NCI-H446 (cell line): ENCODE measurements around the gene USP6NL.
"Not testable (repeated sequence)": the region's sequence is repeated elsewhere in the genome, so short reads cannot be mapped to it uniquely, and the experiment has no call there.

Experiments
- DNase-seq, 2 experiments: peaks; one replicate each; lab custom pipeline; 2025; lab: John Stamatoyannopoulos, UW

The USP6NL gene

DNA sequence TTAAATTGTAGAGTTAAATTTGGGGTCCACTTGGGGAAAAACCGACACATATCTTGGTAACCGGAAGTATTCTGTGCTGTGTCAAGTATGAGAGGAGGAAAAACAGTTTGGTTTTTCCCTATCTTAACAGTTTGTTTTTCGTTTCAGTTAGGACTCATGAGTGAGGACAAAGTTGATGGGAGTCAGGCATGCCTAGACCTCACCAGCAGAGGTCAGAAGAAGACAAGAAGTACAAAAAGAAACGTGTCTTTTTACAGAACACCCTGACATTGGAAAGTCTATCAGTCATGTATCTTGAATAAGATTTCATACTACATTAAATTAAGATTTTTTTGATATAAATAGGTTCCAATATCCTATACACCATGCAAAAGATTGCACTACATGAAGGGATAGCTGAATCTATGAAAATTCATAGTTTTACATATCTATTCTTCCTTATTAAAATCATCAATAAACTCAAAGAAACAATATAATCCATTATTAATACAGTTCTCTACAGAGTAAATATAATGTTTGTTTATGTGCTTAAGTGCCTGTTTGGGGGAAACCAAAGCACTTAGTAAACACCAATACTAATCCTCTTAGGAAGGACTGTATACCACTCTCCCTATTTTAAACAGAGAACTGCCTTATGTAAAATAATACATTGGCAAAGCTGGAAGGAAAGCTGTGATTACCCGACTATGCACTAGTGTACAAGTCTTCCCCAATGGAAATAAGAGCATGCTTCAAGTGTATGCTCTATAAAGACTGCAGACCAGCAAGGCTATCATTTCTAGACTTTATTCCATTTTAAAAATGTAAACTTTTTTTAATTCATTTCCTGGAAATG, 95.6 kb downstream of the USP6NL start:
- peak; percentile 35 to 57 for DNase-seq

DNA sequence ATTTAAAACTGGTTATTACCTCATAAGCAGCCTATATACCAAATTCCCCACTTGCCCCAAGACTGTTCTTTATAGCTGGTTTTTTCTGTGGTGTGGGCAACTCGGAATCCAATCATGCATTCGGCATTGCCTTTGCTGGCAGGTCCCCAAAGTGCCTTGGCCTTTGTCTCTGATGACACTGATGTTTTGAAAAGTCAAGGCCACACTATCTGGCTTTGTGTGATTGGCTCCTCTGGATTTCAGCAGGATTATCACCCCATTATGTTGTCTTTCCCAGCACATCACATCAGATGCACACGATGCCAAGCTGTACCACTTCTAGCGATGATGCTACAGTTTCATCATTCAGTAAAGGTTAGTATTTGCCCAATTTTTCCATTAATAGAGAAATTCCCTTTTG, 97.7 kb downstream of the USP6NL start:
- no peak for DNase-seq

DNA sequence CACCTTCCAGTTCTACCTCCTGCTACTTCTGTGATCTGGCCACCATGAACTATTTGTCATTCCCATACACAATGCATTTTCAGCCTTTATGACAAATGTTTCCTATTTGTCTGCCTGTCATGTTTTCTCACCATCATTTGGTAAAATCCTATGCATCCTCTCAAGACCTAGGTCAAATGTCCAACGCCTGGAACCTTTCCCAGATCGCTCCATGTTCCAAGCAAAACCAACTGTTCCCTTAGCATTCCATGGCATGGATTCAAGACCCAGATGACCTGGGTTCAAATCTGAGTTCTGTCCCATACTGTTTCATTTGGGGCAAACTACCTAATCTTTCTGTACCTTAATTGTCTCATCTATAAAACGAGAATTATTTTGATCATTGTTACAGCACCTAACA, 98.9 kb downstream of the USP6NL start:
- DNase-seq, result peak in 1 of 2 experiments; percentile 4

DNA sequence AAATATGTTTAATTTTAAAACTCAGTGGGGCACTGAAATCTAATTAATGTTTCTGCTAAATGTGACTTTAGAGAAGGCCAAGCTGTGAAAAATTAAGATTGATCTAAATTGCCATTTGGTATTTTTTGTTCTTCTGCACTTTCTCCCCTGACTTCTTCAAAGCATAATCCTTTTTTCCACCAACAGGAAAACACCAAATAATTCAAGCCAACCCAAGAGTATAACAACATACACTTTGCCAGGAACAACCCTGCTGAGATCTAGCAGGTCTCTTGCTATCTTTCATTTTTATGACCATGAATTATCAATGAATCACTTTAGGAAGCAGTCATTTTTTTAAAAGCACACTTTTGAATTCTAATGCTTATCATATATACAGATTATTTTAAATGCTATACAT, 100.1 kb downstream of the USP6NL start:
- peak in 1 of 2 experiments; percentile 36 for DNase-seq

DNA sequence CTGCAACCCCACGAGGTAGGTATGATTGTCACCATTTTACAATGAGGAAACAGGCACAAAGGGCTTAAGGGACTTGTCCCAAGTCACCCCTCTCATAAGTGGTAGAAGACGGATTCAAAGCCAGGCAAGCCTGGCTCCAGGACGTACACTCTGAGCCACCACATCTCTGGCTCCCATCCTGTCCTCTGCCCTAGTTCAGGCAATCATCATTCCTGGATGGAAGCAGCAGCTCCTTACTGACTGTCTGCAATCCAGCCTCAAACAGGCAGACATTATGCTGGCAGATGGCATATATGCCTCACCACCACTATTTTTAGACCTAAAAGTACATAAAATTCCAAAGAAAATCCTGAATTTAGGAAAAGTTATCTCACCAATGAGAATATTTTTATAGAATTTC, 100.7 kb downstream of the USP6NL start:
- peak; percentile 32 to 65 for DNase-seq

DNA sequence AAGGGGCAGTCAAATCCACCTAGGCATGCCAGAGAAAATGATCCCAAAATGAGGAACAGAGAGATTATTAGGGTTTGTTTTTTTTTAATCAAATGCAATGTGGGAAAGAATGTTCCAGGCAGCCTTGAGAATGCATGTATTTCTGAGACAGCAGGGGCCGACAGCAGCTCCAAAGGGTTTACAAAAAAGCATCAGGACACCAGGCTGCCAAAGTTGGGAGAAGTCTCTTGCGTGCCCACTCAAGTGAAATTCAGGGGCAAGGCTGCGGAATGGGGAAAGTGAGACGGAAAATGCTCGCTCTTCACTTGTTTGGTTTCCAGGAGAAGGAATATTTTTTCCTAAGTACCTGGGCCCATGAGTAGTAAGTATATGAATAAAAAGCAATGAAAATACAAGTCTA, 101.2 kb downstream of the USP6NL start:
- peak; percentile 30 to 48 for DNase-seq

DNA sequence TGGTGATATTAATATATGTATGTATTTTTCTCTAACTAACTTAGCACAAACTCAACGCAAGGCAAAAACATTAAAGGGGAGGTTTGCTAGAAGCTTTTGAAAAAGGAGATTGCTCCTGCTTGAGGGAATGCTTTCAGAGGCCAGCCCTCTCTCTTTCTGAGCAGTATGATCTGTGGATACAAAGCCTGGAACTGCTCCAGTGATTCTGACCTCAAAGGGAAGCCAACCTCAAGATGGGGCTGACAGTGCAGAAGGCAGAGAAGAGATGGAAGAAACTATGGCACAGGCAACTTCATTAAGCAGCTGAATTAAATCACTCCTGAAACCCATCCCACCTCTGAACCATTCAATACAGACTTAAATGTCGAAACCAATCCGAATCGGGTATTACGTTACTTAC, 102.4 kb downstream of the USP6NL start:
- no peak for DNase-seq

DNA sequence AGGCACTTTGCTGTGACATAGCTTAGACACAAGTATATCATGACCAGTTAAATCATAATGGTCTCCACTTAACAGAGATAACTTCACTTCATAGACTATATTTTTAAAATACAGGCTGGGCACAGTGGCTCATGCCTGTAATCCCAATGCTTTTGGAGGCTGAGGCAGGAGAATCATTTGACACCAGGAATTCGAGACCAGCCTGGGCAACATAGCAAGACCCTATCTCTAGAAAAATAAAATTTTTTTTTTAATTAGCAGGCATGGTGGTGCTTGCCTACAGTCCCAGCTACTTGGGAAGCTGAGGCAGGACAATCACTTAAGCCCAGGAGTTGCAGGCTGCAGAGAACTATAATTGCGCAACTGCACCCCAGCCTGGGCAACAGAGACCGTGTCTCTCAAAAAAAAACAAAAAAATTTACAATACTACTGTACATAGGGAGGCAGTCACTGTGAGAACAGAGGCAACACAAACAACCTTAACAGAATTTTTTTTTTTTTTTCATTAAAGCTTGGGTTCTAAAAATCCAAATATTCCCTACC, 105.1 kb downstream of the USP6NL start:
- DNase-seq, result no peak

DNA sequence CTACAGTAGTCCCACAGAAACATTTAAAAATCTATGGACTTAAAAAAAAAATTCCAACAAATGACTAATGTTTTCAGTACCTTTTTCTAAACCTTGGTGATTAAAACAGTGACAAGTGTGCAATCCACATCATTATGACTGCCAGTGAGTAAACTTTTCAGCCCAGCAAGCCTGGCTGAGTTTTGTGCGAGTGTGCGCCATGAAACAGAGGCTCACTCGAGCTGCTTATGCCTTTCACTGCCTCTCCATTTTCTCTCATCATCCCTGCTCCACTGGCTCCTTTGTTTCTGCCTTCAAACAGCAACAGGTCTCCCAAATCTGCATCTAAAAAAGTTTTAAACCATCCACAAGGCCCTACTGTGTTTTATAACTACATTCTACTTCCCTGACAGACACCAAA, 105.8 kb downstream of the USP6NL start:
- DNase-seq, result no peak

DNA sequence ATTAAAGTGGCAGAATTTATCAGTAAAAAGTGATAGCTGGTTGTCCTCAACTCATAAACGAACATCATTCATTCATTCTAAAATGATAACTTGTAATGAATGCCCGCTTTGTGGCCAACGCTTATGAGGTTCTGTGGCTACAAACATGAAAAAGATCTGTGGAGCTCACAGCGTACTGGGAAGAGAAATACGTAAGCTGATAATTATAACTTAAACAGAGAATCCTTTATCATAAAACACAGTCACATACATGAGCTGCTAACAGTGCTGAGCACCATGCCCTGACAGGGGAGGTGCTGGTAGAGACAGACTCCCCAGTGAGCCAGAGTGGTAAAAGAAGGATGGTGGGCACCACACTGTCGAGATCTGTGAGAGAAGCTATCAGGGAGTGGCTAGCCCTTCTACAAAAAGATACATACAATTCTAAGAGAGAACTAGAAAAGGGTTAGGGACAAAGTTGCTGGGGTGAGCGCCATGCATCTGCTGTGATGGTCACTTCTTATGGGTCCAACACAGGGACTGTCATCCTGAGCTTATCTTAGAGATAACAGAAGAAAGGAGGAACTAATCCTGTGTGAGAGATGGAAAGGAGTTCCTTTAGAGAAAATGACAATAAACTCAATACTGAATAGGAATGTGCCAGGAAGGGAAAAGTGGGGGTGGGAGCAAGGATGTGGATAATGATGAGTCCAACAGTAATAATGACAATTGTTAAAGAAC, 106.7 kb downstream of the USP6NL start:
- DNase-seq, result no peak

DNA sequence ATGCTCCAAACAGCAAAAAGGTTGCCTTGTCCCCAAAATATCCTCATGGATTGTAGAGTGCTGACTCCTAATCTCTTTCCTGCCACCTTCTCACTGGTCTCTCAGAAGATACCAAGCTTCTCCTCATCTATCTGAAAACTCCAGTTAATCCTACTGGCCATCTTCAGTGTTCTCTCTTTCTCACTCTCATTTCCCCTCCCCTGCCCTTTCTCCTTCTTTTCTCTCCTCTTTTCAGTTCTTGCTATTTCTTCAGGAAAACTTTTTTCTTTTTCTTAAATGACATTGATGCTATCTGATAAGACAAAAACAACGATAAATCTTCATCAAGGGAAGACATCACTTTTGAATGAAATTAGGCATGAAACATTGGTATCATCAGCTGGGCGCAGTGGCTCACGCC, 109.8 kb downstream of the USP6NL start:
- DNase-seq, result no peak

DNA sequence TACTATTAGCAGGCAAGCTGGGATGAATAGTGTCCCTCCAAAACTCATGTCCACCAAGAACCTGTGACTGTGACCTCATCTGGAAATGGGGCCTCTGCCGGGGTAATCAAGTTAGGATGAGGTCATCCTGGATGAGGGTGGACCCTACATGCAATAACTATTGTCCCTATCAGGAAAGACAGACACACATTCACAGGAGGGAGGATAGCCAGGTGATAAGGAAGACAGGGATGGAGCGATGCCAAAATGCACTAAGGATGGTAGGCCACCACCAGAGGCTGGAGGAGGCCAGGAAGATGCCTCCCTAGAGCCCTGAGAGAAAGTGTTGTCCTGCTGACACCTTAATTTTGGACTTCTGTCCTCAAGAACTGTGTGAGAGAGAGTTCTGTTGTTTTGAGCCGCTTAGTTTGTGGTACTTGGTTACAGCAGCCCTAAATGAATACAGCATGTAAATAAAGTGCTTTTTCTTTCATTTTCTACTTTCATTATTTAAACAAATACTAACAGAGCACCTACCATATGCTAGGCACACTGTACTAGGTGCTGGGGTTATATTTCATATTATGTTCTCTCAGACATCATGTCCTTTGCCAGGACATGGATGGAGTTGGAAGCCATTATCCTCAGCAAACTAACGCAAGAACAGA, 111.9 kb downstream of the USP6NL start:
- DNase-seq, result no peak

DNA sequence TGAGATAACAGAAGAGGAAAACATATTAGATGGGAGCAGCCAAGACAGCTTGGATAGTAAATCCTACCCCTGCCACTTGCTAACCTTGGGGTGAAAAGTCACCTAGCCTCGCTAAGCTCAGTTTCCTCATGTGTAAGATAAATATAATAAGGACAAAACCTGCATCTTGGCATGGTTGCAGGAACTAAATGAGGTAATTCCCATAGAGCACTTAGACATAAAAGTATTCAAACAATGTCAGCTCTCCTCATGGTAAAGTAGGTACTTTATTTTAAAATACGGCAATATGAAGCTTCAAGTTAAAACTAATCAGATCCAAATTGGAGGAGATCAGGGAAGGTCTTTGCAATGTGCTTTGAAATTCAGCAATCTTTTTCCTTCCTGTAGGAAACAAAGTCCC, 113.1 kb downstream of the USP6NL start:
- DNase-seq, result no peak

DNA sequence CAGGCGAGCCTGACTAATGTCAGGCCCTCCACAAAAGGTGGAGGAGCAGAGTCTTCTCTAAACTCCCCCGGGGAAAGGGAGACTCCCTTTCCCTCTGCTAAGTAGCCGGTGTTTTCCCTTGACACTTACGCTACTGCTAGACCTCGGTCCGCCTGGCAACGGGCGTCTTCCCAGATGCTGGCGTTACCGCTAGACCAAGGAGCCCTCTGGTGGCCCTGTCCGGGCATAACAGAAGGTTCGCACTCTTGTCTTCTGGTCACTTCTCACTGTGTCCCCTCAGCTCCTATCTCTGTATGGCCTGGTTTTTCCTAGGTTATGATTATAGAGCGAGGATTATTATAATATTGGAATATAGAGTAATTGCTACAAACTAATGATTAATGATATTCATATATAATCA, 116.5 kb downstream of the USP6NL start:
- not testable (repeated sequence) for DNase-seq

DNA sequence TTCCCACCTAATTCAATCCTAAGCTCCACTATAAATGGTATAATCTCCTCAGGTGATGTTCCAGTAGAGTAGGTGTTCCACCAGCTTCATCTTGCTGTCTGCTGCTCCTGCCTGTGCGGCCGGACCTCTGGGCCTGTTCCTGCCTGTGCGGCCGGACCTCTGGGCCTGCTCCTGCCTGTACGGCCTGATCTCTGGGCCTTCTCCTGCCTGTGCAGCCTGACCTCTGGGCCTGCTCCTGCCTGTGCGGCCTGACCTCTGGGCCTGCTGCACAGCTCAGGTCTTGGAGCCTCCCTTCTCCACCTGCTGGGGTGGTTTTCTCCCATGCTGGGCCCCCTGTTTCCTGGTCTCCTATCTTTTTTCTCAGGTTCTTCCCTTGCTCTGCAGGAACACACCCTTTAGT, 117.8 kb downstream of the USP6NL start:
- no peak for DNase-seq

DNA sequence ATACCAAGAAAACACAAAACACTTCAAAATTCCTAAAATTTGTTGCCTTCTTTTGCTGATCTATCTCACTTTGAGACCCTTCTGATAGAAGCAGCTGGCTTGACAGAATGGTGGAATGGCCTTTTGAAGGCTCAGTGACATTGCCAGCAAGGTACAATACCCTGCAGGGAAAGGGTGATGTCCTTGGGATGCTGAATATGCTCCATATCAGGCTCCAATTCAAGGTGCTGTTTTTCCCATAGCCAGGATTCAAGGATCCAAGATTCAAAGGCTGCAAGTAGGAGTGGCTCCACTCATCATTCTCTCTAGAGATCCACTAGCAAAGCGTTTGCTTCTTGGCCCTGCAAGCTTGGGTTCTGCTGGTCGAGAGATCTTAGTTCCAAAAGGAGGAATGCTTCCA, 120.4 kb downstream of the USP6NL start:
- no peak for DNase-seq

DNA sequence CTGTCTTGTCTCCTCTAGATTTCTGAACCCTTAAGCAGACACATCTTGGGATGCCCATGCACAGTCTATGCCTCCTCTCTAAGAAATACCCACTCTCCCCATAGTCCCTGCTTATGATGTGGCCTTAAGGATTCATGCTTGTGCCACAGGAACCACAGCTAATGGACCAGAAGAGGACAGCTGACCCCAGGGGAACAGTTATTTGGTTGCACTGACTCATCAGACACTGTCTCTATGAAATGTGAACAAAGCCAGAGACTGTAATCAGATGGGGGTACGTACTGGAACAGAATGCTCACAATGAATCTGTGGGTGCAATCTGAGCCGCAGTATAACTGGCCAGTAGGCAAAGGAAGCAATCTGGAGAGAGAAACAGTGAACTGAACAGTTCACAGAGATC, 121.9 kb downstream of the USP6NL start:
- no peak for DNase-seq

DNA sequence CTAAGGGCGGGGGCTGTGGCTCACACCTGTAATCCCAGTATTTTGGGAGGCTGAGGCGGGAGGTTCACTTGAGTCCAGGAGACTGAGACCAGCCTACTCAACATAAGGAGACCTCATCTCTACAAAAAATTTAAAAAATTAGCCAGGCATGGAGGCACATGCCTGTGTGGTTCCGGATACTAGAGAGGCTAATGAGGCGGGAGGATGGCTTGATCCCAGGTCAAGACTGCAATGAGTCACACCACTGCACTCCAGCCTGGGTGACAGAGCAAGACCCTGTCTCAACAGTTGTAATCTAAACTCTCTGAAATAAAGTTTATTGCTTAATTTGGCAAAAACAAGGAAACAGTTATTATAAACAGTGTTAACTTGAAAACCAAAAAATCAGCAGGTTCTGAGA, 123.3 kb downstream of the USP6NL start:
- no peak for DNase-seq

DNA sequence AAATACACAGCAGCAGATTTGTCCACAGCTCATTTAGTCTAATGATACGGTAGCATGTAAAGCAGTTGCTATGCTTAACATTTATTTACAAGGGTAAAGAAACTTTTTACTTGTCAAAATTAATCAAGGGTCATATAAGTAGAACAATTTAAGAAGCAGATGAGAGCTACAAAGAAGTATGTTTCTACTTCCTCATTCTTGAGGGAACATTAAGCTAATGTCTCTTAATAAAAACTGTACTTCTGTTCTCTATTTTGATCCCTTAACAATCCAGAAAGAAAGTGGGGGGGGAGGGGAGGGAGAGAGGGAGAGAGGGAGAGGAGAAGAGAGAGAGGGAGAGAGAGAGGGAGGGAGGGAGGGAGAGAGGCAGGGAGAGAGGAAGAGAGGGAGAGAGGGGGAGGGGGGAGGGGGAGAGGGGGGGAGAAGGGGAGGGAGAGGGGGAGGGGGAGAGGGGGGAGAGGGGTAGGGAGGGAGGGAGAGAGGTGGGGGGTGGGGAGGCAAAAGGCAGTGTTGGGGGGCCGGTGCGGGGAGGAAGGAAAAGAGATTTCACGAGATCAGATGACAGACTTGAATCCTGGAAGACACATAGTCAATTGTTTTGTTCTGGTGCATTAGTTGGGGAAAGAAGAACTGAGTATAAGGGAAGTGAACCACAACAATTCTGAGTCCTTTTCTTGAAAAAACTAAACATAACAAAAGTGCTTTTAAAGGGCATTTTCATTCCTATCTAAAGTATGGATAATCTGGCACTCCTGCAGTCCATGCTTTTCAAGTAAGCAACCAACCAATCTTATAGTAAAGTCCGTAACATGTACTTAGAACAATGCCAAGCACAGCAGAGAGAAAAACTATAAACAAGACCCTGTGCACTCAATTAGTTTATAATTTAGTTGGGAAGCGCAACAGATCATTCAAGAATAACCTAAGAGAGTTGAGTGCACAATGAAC, 128.0 kb downstream of the USP6NL start:
- DNase-seq, result no peak

DNA sequence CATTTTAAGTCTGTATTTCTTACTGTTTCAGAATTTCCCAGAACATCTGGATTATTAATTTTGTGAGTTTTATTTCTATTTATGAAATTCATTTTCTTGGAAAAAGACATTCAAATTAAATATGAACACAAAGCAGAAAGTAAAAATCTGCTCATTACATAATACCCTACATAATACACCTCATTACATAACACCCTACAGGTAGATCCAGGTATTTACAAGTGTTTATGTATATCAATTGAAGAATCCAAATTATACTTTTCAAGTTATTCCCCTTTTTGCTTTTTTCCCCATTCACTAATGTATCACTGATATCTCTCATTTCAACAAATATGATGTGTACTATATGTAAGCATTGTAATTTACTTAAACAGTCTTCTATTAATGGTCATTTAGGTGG, 129.1 kb downstream of the USP6NL start:
- DNase-seq, result no peak

DNA sequence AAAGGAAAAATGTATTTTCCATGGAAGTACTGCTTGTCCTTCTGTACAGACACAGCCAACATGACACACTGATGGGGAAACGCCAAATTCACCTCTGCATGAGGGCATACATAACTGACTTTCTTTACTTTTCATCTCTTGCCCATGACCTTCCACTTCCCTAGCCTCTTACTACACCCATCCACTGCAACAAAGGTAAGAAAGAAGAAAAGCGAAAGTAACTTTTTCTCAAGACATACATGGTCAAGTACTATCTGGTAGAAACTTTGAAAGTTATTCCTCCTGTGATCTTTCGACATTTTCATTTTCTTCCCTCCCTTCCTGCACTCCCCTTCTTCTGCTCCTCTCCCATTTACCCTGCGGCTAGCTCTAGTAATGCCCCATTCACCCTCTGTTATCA, 130.8 kb downstream of the USP6NL start:
- no peak for DNase-seq

DNA sequence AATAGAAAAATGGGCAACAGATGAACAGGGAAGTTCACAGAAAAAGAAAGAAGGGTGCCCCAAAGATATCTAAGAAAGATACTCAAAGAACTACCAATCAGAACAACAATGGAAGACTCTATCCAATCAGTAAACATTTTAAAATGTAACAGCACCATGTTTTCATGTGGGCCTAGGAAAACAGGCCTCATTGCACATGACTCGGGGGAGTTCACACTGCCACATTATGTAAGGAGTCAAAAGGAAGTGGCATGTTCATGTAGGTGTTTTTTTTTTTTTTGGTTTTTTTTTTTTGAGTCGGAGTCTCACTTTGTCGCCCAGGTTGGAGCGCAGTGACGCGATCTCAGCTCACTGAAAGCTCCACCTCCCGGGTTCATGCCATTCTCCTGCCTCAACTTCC, 132.2 kb downstream of the USP6NL start:
- DNase-seq, result no peak
